ENCODE results near the gene MFAP1.

MFAP1 gene

GRCh38 chr15:43775411-43775965 is 49.0 kb downstream of the MFAP1 start:
- peak; percentile 39 for DNase-seq

- DNase-seq: no peak
These were observed 50.4 kb downstream of the MFAP1 start for GRCh38 chr15:43774062-43774461.

- DNase-seq: no peak
These were observed 51.9 kb downstream of the MFAP1 start for GRCh38 chr15:43772624-43773023.

GRCh38 chr15:43771816-43772215 is 52.7 kb downstream of the MFAP1 start:
- no peak for DNase-seq

- DNase-seq: peak; percentile 26
These were observed 54.8 kb downstream of the MFAP1 start for GRCh38 chr15:43769584-43770228.

GRCh38 chr15:43763819-43764446 is 60.6 kb downstream of the MFAP1 start:
- DNase-seq: no peak

- no peak for DNase-seq
These were observed 61.7 kb downstream of the MFAP1 start for GRCh38 chr15:43762824-43763223.
